Neural cell (in vitro differentiated cells): Measurements from ENCODE around the gene PCDHGC3. TPM values are rescaled to one million over a fixed set of nuclear protein-coding genes. Genes with fewer than 3 reads are reported as not detected.

Experiments
- H2AFZ ChIP-seq: fragments of 200-600, 300-800 bp; sonication (generic), shearing (Covaris generic); 2 replicates; pipeline ENCODE4 v1.6.0; 2014; ENCODE audit warnings: low read depth, mild to moderate bottlenecking, antibody characterized with exemption, low read length, moderate library complexity
- H3F3A ChIP-seq: fragments of 200-600 bp; shearing (Covaris generic); 2 replicates; pipeline ENCODE4 v1.6.1; 2016; ENCODE audit warnings: mild to moderate bottlenecking, moderate library complexity, mixed read lengths, antibody characterized with exemption, low read length; ENCODE audit not compliant: insufficient read depth, poor library complexity, severe bottlenecking
- H3K27ac ChIP-seq: fragments of 200-600, 300-800 bp; sonication (generic), shearing (Covaris generic); 2 replicates; pipeline ENCODE4 v1.5.1; 2014; ENCODE audit warnings: mild to moderate bottlenecking, low read length, moderate library complexity
- H3K27me3 ChIP-seq: fragments of 300-800, 200-600 bp; sonication (generic), shearing (Covaris generic); 2 replicates; pipeline ENCODE4 v1.6.0; 2014; ENCODE audit warnings: mild to moderate bottlenecking, low read depth, low read length, moderate library complexity; ENCODE audit not compliant: insufficient read depth
- H3K36me3 ChIP-seq: fragments of 300-800, 200-600 bp; sonication (generic), shearing (Covaris generic); 2 replicates; pipeline ENCODE4 v1.5.1; 2014; ENCODE audit warnings: mild to moderate bottlenecking, antibody characterized with exemption, low read length, moderate library complexity; ENCODE audit not compliant: insufficient read depth
- H3K4me2 ChIP-seq: fragments of 300-800, 200-600 bp; sonication (generic), shearing (Covaris generic); 2 replicates; pipeline ENCODE4 v1.6.0; 2014; ENCODE audit warnings: mild to moderate bottlenecking, low read length
- H3K4me3 ChIP-seq: fragments of 300-800, 200-600 bp; sonication (generic), shearing (Covaris generic); 2 replicates; pipeline ENCODE4 v1.5.1; 2014; ENCODE audit warnings: mild to moderate bottlenecking, low read length, moderate library complexity
- H3K79me2 ChIP-seq: fragments of 200-600 bp; shearing (Covaris generic); replicated peaks from 2 replicates; pipeline ENCODE4 v1.6.0; 2014; ENCODE audit warnings: mild to moderate bottlenecking, low read length, moderate library complexity; ENCODE audit not compliant: insufficient read depth
- H3K9ac ChIP-seq: fragments of 300-800, 200-600 bp; sonication (generic), shearing (Covaris generic); 2 replicates; pipeline ENCODE4 v1.6.1; 2016; ENCODE audit warnings: mild to moderate bottlenecking, low read length, mixed read lengths
- H3K9me2 ChIP-seq: fragments of 200-600 bp; shearing (Covaris generic); 2 replicates; pipeline ENCODE4 v1.6.1; 2016; ENCODE audit warnings: mild to moderate bottlenecking, low read length, mixed read lengths; ENCODE audit not compliant: insufficient read depth
- H3K9me3 ChIP-seq: fragments of 200-600, 300-800 bp; sonication (generic), shearing (Covaris generic); 2 replicates; pipeline ENCODE4 v1.6.1; 2016; ENCODE audit warnings: mild to moderate bottlenecking, mixed run types, low read length, moderate library complexity, mixed read lengths
- H4K20me1 ChIP-seq: fragments of 200-600 bp; shearing (Covaris generic); 2 replicates; pipeline ENCODE4 v1.6.1; 2016; ENCODE audit warnings: mild to moderate bottlenecking, mixed run types; ENCODE audit not compliant: insufficient read depth
- EP300 ChIP-seq: fragments of 450-650 bp; conservative IDR thresholded peaks from 2 replicates; pipeline ENCODE4 v1.6.1; 2014; ENCODE audit warnings: antibody characterized with exemption, mild to moderate bottlenecking, moderate library complexity; ENCODE audit not compliant: poor library complexity, severe bottlenecking
- EZH2 ChIP-seq: fragments of 200-600, 300-800 bp; shearing (Covaris generic), sonication (generic); IDR thresholded peaks from 2 replicates; pipeline ENCODE4 v1.6.1; 2014; ENCODE audit warnings: antibody characterized with exemption, low read length, borderline replicate concordance, mild to moderate bottlenecking; ENCODE audit not compliant: insufficient read depth, poor library complexity, severe bottlenecking
- MXI1 ChIP-seq: fragments of 450-650 bp; conservative IDR thresholded peaks from 2 replicates; pipeline ENCODE4 v1.6.1; 2014; ENCODE audit warnings: antibody characterized with exemption, mild to moderate bottlenecking; ENCODE audit not compliant: poor library complexity, severe bottlenecking
- POLR2AphosphoS5 ChIP-seq: IDR thresholded peaks from 2 replicates; pipeline ENCODE4 v1.6.1; 2012
- RAD21 ChIP-seq: fragments of 450-650 bp; conservative IDR thresholded peaks from 2 replicates; pipeline ENCODE4 v1.6.1; 2014; ENCODE audit warnings: antibody characterized with exemption, mild to moderate bottlenecking, moderate library complexity
- REST ChIP-seq: IDR thresholded peaks from 2 replicates; pipeline ENCODE4 v1.6.1; 2012; ENCODE audit warnings: borderline replicate concordance
- SMC3 ChIP-seq: fragments of 450-650 bp; conservative IDR thresholded peaks from 2 replicates; pipeline ENCODE4 v1.6.1; 2014; ENCODE audit warnings: antibody characterized with exemption, mild to moderate bottlenecking, moderate library complexity; ENCODE audit not compliant: poor library complexity
- TAF1 ChIP-seq: IDR thresholded peaks from 2 replicates; pipeline ENCODE4 v1.6.1; 2012; ENCODE audit warnings: low read depth
- polyA plus RNA-seq: library from polyadenylated mRNA; depleted of rRNA; stranded (reverse); fragments of >200 nt; gene quantifications from 2 replicates; pipeline ENCODE4 v1.2.3, GENCODE V29; 2014
- TF ChIP-seq, protein P1 (sequence below): fragments of 450-650 bp; IDR thresholded peaks from 2 replicates; pipeline ENCODE4 v1.5.1; 2014; ENCODE audit warnings: antibody characterized with exemption, mild to moderate bottlenecking, moderate library complexity; ENCODE audit not compliant: poor library complexity, severe bottlenecking

PCDHGC3 gene
- polyA plus RNA-seq, 1 donor from 2014 or later: 2.1 TPM

GRCh38 chr5:141477044-141477575, 1.3 kb downstream of the PCDHGC3 start:
- Histone ChIP-seq H3K27ac (no peak overlapping the region), H3K79me2 (peaks cover 8% of the 10 kb centered on the region)
- no peak for TF ChIP-seq SMC3
- no peak for TF ChIP-seq MXI1
- no peak for TF ChIP-seq POLR2AphosphoS5
- TF ChIP-seq, protein P1, sequence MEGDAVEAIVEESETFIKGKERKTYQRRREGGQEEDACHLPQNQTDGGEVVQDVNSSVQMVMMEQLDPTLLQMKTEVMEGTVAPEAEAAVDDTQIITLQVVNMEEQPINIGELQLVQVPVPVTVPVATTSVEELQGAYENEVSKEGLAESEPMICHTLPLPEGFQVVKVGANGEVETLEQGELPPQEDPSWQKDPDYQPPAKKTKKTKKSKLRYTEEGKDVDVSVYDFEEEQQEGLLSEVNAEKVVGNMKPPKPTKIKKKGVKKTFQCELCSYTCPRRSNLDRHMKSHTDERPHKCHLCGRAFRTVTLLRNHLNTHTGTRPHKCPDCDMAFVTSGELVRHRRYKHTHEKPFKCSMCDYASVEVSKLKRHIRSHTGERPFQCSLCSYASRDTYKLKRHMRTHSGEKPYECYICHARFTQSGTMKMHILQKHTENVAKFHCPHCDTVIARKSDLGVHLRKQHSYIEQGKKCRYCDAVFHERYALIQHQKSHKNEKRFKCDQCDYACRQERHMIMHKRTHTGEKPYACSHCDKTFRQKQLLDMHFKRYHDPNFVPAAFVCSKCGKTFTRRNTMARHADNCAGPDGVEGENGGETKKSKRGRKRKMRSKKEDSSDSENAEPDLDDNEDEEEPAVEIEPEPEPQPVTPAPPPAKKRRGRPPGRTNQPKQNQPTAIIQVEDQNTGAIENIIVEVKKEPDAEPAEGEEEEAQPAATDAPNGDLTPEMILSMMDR: no peak
- TF ChIP-seq REST: no peak
- no peak for TF ChIP-seq TAF1
- TF ChIP-seq EP300: no peak
- no peak for TF ChIP-seq EZH2
- no peak for TF ChIP-seq RAD21

GRCh38 chr5:141477815-141478214, 2.0 kb downstream of the PCDHGC3 start:
- peaks cover 29% of the 10 kb centered on the region for H3K36me3 ChIP-seq
- no peaks in the 10 kb centered on the region for H3K27me3 ChIP-seq
- H3K4me2 ChIP-seq: no peak overlapping the region
- no peaks in the 10 kb centered on the region for H3F3A ChIP-seq
- no peak overlapping the region for H3K27ac ChIP-seq
- H3K9me3 ChIP-seq: peaks cover 32% of the 10 kb centered on the region
- no peak overlapping the region for H2AFZ ChIP-seq
- H3K79me2 ChIP-seq: peaks cover 8% of the 10 kb centered on the region
- TF ChIP-seq EZH2: no peak
- TF ChIP-seq RAD21: no peak
- no peak for TF ChIP-seq POLR2AphosphoS5
- TF ChIP-seq SMC3: no peak
- no peak for TF ChIP-seq TAF1
- no peak for TF ChIP-seq REST
- TF ChIP-seq MXI1: no peak
- TF ChIP-seq, protein P1: no peak
- TF ChIP-seq EP300: no peak
- no peaks in the 10 kb centered on the region for H3K9me2 ChIP-seq
- no peak overlapping the region for H3K4me3 ChIP-seq
- H3K9ac ChIP-seq: no peak overlapping the region
- no peaks in the 10 kb centered on the region for H4K20me1 ChIP-seq

More at GRCh38 chr5:141477044-141477575, 1.3 kb downstream of the PCDHGC3 start:
- H3K27me3 ChIP-seq: no peaks in the 10 kb centered on the region
- H3K9me3 ChIP-seq: peaks cover 32% of the 10 kb centered on the region
- no peaks in the 10 kb centered on the region for H3F3A ChIP-seq
- H3K9ac ChIP-seq: no peak overlapping the region
- no peaks in the 10 kb centered on the region for H4K20me1 ChIP-seq
- H2AFZ ChIP-seq: no peak overlapping the region
- H3K9me2 ChIP-seq: no peaks in the 10 kb centered on the region
- peaks cover 29% of the 10 kb centered on the region for H3K36me3 ChIP-seq
- no peak overlapping the region for H3K4me2 ChIP-seq
- H3K4me3 ChIP-seq: peak overlapping the region; percentile 58
